HG03139 (cell line): ENCODE data around the gene SERPINA5.
"Not testable (repeated sequence)": the region's sequence is repeated elsewhere in the genome, so short reads cannot be mapped to it uniquely, and the experiment has no call there.

ENCODE experiments used
- ATAC-seq: cut with Tn5 transposase; IDR thresholded peaks from one replicate; pipeline ENCODE4 v1.9.1; 2021; ENCODE audit not compliant: unreplicated experiment

The SERPINA5 gene

DNA sequence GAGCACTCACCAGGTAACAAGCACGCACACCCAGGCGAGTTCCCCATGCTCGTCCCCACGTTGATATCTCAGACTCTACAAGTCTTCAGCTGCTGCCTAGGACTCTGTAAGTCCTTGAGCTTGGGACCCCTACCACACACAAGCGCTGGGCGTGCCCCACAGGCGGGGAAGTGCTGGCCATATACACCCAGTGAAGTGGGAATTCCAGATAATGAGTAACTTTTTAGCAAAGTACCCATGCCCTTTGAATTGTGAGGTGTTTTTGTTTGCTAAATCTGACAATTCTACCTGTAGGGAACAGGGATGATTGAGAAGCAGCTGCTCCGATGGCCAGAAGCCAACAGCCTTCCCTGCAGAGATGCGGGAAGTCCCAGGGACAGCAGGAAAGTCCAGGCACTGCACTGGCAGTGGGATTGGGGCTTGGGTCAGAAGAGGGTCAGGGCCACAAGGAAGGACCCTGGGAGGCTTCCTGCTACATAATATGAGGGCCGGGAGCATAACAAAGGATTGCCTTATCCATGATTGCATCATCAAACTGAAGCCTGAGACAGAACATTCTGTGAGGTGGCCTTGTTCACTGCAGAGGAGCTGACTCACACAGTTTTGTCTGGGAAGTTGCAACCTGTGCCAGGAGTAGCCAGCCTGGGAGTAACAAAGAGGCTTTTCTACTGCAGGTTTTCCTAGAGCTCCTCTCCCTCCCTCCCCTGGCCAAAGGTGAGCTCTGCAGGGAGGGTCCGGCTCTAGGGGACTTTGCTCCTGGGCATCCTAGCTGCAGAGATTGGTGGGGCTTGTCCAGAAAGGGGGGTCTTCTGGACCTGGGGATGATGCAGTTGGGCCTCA, 17.8 kb downstream of the SERPINA5 start:
- no peak for ATAC-seq

DNA sequence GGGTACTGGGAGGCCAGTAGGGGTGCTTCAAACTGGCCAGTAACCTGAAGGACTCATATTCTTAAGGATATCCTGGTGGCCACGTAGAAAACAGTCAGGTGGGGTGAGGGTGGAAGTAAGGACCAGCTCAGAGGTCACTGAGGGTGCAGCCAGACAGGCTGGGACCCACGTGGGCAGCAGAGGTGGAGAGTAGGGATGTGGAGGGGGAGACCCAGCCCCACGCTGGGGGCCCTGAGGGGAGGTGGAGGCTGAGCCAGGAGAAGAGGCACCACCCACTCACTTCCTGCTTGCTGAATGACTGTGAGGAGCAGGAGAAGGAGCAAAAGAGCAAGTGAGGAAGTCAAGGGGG, 18.4 kb downstream of the SERPINA5 start:
- ATAC-seq: no peak

DNA sequence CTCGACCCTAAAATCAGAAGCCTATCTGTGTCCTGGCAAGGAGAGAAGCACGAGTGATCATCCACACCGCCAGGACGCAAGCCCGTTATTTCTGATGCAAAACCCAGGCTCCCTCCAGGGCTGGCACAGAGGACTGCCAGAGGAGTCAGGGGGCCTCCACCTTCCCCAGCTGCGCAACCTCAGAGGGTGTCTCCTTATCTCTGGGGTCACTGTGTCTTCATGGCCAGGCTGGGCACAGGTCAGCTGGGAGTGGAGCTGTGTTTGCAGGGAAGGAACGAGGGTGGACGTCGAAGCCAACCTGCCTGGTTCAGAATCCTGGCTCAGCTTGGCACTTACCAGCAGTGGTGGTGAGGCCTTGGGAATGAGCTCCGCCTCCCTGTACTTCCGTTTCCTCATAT, 18.9 kb downstream of the SERPINA5 start:
- no peak for ATAC-seq

DNA sequence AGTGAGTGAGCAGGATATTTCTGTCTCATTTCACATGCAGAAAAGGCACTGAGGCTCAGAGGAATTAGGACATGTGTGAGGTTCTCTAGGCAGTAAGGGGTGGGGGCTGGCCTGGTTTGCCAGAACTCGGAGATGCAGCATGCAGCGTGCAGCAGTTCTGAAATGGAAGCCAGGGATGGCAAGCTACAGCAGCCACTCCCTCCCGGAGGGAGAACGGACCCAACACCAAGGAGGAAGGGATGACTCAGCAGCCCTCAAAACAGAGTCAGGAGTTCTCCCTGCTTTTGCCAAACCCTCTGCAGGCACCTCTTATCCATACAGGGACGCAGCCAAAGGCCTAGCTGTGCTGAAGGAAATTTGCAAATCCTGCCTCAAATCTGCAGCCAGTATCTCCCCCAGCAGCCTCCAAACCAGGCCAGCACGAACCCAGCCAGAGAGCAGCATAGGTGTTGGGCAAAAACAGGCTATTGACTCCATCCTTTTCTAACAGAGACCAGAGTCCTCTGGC, 20.7 kb downstream of the SERPINA5 start:
- no peak for ATAC-seq

DNA sequence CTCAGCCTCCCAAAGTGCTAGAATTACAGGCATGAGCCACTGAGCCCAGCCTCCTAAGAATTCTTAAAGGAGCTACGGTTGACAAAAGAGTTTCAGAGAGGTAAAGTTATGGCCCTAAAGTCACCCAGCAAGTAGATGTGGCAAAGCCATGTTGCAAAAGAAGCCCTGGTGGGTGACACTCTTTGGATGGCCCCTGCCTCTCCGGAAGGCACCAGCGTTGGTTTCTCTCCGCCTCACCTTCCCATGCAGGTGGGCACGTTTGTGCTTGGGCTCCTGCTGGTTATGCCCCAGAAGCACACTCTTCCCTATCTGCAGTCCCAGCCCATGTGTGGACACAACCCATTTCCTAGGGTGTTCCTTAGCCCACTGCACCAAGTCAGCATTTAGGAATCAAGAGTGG, 21.5 kb downstream of the SERPINA5 start:
- ATAC-seq: no peak

DNA sequence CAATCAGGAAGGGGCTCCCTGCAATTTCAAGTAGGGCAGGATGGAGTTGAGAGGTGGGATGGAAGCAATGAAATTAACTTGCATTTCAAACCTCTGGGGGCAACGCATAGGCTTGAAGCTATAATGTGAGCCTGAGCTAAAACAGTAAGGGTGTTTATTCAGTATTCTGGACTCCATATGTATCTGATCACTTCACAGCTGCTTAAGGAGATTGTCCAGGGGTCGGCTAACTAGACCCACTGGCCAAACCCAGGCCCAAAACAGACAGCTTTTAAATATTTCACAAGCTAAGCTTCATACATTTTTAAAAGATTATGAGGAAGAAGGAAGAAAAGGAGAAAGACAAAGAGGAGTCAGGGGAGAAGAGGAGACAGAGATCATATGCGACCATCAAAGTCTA, 24.1 kb downstream of the SERPINA5 start:
- no peak for ATAC-seq

DNA sequence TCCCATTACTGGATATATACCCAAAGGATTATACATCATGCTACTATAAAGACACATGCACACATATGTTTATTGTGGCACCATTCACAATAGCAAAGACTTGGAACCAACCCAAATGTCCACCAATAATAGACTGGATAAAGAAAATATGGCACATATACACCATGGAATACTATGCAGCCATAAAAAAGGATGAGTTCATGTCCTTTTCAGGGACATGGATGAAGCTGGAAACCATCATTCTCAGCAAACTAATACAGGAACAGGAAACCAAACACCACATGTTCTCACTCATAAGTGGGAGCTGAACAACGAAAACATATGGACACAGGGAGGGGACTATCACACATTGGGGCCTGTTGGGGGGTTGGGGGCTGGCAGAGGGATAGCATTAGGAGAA, 27.7 kb downstream of the SERPINA5 start:
- not testable (repeated sequence) for ATAC-seq

DNA sequence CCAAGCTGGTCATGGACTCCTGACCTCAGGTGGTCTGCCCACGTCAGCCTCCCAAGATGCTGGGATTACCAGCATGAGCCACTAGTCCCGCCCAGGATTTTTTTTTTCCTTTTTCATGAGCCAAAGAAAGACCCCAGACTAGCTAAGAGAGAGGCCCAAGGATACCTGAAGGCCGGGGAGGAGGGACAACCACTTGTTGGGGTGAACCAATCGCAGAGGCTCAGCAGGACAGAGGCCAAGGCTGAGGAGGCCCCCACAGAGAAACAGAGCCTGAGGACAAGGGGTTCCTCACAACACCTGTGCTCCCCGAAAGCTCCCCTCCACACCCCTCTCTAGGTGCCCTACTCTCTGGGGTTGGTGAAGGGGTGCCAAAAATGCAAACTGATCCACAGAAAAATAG, 30.0 kb downstream of the SERPINA5 start:
- no peak for ATAC-seq

DNA sequence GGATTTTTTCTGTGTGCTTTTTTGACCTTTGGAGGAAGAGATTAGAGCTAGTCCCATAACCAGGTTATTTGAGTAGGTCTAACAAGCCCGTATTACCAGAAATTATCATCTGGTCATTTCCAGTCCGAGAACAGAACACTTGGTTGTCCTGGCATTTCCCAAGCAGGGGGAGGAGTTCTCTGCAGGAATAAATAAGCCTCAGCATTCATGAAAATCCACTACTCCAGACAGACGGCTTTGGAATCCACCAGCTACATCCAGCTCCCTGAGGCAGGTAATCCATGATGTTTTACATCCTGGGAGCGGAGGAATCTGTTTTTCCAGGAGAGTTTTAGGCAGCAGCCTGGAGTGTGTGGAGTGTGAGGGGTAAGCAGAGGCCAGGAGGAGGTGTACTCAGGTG, 30.9 kb downstream of the SERPINA5 start, which contains the start of gene SERPINA3:
SERPINA3 (plus strand) TSS at position 218 of the 400 bp plus-strand sequence. CDS start 2,051 bp downstream, outside the sequence.
- ATAC-seq: no peak

DNA sequence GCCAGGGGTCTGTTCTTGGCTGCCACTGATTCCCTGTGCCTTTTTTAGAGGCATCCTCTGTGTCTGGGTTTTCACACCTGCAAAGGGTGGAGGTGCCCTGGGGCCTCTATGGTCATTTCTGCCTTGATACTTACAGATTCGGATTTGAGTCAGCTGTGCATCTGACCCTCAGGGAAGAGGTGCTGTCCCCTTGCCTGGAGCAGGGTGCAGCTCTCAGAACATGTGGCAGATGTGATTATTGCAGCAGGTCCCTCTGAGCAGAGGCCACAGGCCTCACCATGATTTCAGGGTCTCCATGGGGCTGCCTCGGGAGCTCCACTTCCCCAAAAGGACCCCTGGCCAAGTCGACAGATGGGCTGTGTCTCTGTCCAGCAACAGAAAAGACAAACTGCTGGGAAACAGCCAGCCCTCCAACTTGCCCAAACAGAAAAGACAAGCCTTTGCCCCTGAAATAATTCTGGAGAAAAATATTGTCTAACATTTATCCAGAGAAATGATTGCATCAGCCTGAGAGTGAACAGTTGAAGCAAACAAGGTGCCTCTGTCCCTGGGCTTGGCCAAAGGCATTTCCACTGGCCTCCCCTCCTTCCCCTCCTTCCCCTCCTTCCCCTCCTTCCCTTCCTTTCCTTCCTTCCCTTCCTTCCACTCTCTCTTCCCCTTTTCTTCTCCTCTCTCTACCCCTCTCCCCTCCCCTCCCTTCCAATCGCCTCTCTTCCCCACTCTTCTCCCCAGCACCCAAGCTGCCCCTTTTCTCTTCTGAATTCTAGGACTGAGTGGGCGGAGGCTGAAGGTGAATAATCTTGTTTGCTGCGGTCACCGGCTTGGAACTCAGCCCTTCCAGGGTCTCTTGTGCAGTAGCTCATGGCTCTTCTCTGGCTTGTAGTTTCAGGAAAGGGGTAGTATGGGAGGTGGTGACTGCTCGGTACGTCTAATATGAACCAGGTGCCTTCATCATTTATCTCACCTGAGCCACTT, 31.6 kb downstream of the SERPINA5 start:
- no peak for ATAC-seq

DNA sequence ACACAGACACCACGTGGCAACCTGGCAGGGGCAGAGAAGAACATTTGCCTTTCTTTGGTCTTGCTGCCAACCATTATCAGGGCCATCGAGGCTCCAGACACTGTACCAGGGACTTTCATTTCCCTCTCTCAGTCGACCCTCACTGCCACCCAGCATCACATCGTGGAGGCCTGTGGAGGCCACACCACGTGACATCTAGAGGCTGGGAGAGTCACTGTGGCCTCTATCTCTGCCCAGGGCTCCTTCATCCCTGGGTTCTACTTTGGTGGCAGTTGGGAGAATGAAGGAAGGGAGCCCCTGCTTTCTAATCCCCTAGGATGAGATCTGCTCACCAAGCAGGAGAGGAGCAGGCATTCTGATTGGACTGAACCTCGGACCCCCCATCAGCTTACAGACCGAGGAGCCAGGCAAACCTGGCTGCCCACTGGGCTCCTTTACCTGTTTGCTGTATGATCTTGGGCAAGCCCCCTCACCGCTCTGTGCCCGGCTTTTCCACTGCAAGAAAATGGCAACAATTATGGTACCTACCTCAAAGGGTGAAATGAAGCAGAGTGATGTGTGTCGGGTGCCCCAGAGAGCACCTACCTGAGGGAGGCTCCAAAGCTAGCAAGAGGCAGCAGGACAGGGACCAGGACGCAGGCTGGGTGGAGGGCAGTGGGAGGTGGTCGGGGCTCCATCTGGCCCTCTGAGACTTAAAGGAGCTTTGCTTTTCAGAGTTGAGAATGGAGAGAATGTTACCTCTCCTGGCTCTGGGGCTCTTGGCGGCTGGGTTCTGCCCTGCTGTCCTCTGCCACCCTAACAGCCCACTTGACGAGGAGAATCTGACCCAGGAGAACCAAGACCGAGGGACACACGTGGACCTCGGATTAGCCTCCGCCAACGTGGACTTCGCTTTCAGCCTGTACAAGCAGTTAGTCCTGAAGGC, 32.8 kb downstream of the SERPINA5 start:
- no peak for ATAC-seq

DNA sequence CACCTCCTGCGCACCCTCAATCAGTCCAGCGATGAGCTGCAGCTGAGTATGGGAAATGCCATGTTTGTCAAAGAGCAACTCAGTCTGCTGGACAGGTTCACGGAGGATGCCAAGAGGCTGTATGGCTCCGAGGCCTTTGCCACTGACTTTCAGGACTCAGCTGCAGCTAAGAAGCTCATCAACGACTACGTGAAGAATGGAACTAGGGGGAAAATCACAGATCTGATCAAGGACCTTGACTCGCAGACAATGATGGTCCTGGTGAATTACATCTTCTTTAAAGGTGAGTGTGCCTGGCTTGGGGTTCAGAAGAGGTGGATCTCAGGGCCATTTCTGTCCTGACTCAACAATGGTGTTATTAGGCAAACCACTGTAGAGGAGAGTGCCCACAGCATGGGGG, 33.6 kb downstream of the SERPINA5 start:
- no peak for ATAC-seq

DNA sequence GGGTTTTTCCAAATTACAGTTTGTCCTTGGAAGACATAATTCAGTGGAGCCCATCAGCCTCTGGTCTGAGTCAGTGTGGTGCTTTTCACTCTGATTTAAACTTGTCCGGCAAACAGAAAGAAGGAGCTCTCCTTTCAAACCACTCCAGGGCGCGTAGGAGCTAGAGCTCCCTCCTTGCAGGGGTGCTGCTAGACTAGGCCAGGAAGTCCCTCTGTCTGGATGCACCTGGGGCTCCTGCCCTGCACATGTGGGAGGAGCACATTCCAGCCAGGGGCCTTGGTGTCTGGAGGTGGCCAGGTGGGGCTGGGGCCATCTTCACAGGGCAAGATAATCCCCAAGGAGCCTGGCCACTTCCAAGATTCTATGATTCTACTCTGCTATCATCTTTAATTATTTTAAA, 34.0 kb downstream of the SERPINA5 start:
- no peak for ATAC-seq

DNA sequence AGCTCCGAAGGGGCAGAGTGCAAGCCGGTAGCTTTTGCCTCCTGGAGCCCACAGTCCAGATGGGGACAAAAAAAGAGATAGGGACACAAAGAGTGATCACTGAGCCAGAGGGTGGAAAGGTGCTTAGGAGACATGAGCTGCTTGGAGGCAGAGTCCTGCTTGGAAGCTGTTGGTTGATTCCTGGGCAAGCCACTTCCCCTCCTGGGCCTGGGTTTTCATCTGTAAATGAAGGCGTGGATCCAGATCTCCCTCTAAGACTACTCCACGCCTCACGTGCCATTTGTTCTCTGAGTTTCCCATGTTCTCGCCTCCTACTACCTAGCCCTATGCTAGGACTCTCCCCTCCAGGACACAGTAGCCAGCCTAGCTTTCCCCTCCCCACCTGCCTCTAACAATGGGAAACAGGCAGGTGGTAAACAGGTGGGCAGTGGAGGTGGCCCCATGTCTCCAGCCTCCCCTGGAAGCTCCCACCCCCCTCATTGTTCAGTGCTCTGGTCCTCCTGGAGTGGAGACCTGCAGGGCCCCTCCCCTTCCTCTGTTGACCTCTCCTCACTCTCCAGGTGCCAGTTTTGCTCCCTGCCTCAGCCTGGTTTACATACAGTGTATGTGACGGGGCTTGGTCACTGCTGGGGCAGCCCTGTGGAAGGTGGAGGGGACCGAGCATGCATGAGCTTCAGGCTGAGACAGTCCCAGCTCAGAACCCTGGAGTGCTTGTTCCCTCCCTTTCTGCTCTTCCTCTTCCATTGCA, 34.8 kb downstream of the SERPINA5 start:
- no peak for ATAC-seq

DNA sequence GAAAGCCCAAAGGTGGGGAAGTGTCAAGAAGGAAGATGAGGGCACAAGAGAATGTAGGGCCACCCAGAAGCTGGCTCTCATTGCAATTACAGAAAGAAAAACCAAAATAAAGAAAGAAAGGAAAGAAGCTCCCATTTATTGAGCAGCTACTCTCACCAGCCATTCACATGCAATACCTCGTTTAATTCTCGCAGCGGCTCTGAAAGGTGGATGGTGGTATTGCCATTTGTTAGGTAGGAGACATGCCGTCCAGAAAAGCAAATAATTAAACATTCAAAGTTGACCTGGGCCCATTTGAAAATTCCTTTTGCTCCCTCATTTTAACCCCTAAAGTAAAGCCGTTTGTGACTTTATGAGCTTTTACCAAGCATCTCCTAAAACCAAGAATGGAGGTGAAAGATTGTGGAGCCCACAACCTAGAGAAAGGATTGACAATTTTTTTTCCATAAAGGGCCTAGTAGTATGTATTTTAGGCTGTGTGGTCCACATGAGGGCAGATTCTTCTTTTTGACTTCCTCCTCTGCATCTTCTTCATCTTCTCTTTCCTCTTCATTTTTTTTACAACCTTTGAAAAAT, 36.2 kb downstream of the SERPINA5 start:
- no peak for ATAC-seq

DNA sequence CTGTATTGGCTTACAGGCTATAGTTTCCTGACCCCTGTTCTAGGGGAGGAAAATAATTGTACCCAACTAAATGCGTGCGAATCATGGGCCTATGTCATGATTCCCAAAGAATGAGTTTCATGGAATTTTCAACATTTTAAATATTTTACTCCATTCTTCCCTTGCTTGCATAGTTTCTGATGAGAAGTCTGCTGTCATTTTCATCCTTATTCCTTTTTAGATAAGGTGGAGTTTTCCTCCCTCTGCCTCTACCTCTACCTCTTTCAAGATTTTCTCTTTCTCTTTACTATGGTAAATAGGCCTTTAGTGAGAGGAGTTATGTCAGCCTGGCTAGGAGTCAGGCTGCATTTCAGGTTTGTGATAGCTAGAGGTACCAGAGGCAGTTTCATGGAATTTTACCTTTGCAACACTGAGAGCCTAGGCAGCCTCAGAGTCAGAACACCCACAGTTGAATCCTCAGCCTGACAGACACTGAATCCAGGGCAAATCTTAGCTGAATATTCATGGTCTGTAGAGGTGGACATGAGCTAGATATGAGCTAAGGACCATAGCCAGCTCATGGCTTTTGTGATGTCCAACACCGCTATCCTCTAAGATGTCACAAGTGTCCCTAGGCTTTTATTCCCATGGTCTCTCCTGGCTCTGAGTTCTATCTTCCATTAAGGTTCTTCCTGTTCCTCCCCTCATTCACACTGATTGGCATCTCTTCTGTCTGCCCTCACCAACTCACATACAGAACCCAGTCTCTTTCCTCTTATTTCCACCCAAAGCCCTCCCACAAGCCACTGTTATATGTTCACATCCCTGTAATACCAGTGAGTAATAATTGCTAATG, 37.0 kb downstream of the SERPINA5 start:
- ATAC-seq: no peak

DNA sequence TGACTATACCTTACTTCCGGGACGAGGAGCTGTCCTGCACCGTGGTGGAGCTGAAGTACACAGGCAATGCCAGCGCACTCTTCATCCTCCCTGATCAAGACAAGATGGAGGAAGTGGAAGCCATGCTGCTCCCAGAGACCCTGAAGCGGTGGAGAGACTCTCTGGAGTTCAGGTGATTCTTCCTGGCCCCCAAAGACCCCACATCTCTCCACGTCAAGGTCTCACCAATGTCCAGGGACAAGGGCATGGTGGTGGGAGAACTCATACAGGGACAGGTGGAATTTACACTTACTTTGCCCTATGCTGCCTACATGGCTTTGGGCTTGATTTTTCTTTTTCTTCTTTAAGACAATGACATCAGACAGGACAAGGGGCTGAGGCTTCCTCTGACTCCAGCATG, 38.1 kb downstream of the SERPINA5 start:
- ATAC-seq: no peak

DNA sequence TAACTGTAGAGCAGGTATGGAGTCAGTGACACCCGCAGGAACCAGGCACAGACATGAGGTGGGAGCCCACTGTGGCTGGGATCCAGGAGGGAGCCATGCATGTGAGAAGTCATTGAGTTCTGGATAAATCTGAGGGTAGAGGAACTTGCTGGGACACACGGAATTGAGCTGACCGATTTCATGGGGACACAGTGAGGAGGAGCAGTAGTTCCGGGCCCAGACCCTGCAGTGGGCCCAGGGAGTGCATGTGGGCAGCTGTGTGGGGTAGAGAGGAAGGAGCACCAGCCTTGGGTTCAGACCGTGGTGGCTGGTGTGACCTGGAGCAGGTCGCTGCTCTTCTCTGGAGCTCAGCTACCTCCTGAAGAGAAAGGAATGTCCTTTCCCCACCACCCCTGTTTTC, 39.4 kb downstream of the SERPINA5 start:
- no peak for ATAC-seq
